DMS 273 (cell line): ENCODE results near the gene ITGAL.
"Not testable (repeated sequence)": the region's sequence is repeated elsewhere in the genome, so short reads cannot be mapped to it uniquely, and the experiment has no call there.

ENCODE experiments used
- DNase-seq: peaks from one replicate; lab custom pipeline; 2025; ENCODE audit not compliant: unreplicated experiment; lab: John Stamatoyannopoulos, UW

The ITGAL gene

GRCh38 chr16:30457743-30458560 is 14.6 kb upstream of the ITGAL start:
- no peak for DNase-seq

- no peak for DNase-seq
Measured at GRCh38 chr16:30458561-30459394, 13.8 kb upstream of the ITGAL start.

- no peak for DNase-seq
Measured at GRCh38 chr16:30459456-30459855, 13.1 kb upstream of the ITGAL start.

- not testable (repeated sequence) for DNase-seq
Measured at GRCh38 chr16:30461426-30461825, 11.1 kb upstream of the ITGAL start.

GRCh38 chr16:30464078-30464477 is 8.5 kb upstream of the ITGAL start:
- no peak for DNase-seq

- DNase-seq = no peak
Measured at GRCh38 chr16:30470170-30470512, 2.4 kb upstream of the ITGAL start.

GRCh38 chr16:30470632-30470995 is 1.9 kb upstream of the ITGAL start:
- DNase-seq = no peak

GRCh38 chr16:30473231-30474073 is 910 bp downstream of the ITGAL start:
- DNase-seq = no peak

GRCh38 chr16:30474074-30474452 is 1.5 kb downstream of the ITGAL start:
- no peak for DNase-seq

GRCh38 chr16:30474684-30475083 is 2.1 kb downstream of the ITGAL start:
- no peak for DNase-seq

GRCh38 chr16:30476991-30477390 is 4.4 kb downstream of the ITGAL start:
- no peak for DNase-seq

GRCh38 chr16:30477773-30478172 is 5.2 kb downstream of the ITGAL start:
- DNase-seq = not testable (repeated sequence)

GRCh38 chr16:30478766-30479478 is 6.4 kb downstream of the ITGAL start:
- no peak for DNase-seq

GRCh38 chr16:30481381-30481780 is 8.8 kb downstream of the ITGAL start:
- DNase-seq = no peak

GRCh38 chr16:30482366-30482765 is 9.8 kb downstream of the ITGAL start:
- no peak for DNase-seq

GRCh38 chr16:30484887-30485286 is 12.3 kb downstream of the ITGAL start:
- DNase-seq = no peak

- DNase-seq = no peak
Measured at GRCh38 chr16:30485818-30486436, 13.4 kb downstream of the ITGAL start.

GRCh38 chr16:30488764-30489605 is 16.4 kb downstream of the ITGAL start:
- no peak for DNase-seq

GRCh38 chr16:30490210-30490609 is 17.7 kb downstream of the ITGAL start:
- peak; percentile 33 for DNase-seq
